WTC11 (cell line): Measurements from ENCODE around the gene DISP3.

Experiments
- CTCF ChIP-seq: fragments of 200-600 bp; IDR thresholded peaks from 2 replicates; pipeline ENCODE4 v1.8.0; 2022; ENCODE audit warnings: antibody characterized with exemption
- GABPB1 ChIP-seq: sonication (generic); formaldehyde crosslinking; IDR thresholded peaks from 2 replicates; pipeline ENCODE4 v1.8.1; 2023; ENCODE audit warnings: mild to moderate bottlenecking, missing genetic modification reagents
- MYBL2 ChIP-seq: sonication (generic); formaldehyde crosslinking; IDR thresholded peaks from 2 replicates; pipeline ENCODE4 v1.8.1; 2023; ENCODE audit warnings: mild to moderate bottlenecking, moderate library complexity, missing genetic modification reagents
- NFYB ChIP-seq: sonication (generic); formaldehyde crosslinking; conservative IDR thresholded peaks from 2 replicates; pipeline ENCODE4 v1.8.0; 2022; ENCODE audit warnings: low read depth, missing genetic modification reagents
- RELA ChIP-seq: sonication (generic); formaldehyde crosslinking; IDR thresholded peaks from 2 replicates; pipeline ENCODE4 v1.8.1; 2022; ENCODE audit warnings: missing genetic modification reagents, mild to moderate bottlenecking, borderline replicate concordance
- USF1 ChIP-seq: sonication (generic); formaldehyde crosslinking; IDR thresholded peaks from 2 replicates; pipeline ENCODE4 v1.8.0; 2022; ENCODE audit warnings: mild to moderate bottlenecking, missing genetic modification reagents
- ZBTB43 ChIP-seq: sonication (generic); formaldehyde crosslinking; IDR thresholded peaks from 2 replicates; pipeline ENCODE4 v1.8.1; 2023; ENCODE audit warnings: mild to moderate bottlenecking, missing genetic modification reagents

GRCh38 chr1:11540773-11541160, 61.8 kb downstream of the DISP3 start:
- TF ChIP-seq RELA (CRISPR knock-in tag) (no peak), CTCF (no peak), GABPB1 (CRISPR knock-in tag) (no peak), USF1 (no peak), NFYB (no peak), ZBTB43 (CRISPR knock-in tag) (no peak), MYBL2 (no peak)
